Measurements from ENCODE around the gene C2CD2. TPM values are rescaled to one million over a fixed set of nuclear protein-coding genes. Genes with fewer than 3 reads are reported as not detected.

Gene C2CD2
- total RNA-seq, 1 experiment from 2014 or later: 13.6 TPM

DNA sequence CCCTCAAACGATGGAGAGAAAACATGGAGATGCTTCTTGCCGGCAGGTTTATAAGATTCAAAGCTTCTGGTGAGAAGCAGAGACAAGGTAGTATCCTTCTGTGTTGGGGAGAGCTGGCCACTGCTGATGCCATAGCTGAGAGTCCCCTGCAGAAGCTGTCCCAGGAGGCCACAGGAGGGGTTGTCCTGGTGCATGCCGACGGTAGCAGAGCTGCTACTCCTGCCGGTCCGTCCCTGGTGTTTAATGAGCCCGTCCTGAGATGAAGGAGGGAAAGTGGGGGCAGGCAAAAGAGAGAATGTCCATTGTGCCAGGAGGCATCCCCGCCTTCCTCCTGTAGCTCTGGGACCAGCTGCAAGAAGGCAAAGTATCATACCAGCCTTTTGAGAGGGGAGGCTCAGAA, 10.4 kb upstream of the C2CD2 start:
- no TSS peak for BruUV-seq (replicated peaks)
- H3K9me3 Mint-ChIP-seq (ENCODE audit: low read depth, unreplicated experiment): no peaks in the 10 kb centered on the region
- TF ChIP-seq, protein P1, sequence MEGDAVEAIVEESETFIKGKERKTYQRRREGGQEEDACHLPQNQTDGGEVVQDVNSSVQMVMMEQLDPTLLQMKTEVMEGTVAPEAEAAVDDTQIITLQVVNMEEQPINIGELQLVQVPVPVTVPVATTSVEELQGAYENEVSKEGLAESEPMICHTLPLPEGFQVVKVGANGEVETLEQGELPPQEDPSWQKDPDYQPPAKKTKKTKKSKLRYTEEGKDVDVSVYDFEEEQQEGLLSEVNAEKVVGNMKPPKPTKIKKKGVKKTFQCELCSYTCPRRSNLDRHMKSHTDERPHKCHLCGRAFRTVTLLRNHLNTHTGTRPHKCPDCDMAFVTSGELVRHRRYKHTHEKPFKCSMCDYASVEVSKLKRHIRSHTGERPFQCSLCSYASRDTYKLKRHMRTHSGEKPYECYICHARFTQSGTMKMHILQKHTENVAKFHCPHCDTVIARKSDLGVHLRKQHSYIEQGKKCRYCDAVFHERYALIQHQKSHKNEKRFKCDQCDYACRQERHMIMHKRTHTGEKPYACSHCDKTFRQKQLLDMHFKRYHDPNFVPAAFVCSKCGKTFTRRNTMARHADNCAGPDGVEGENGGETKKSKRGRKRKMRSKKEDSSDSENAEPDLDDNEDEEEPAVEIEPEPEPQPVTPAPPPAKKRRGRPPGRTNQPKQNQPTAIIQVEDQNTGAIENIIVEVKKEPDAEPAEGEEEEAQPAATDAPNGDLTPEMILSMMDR (IDR thresholded peaks at IDR 0.05; ENCODE audit: unreplicated experiment): no peak
- CTCF ChIA-PET: interaction anchor here (0.6 kb wide), 1 partner anchor 53 kb away, joined by 4 read pairs; no protein-coding TSS in a partner anchor
- peaks cover 6% of the 10 kb centered on the region for H3K36me3 Mint-ChIP-seq (ENCODE audit: insufficient read depth, unreplicated experiment)
- intact Hi-C loops (cut with micrococcal nuclease; ENCODE audit: unreplicated experiment): no loop called here
- DNase-seq: no peak
- peaks cover 20% of the 10 kb centered on the region for H3K27me3 Mint-ChIP-seq (ENCODE audit: unreplicated experiment)
- no peak overlapping the region for H3K27ac Mint-ChIP-seq (ENCODE audit: unreplicated experiment)
- H3K4me3 Mint-ChIP-seq (ENCODE audit: low read depth, unreplicated experiment): no peak overlapping the region
- H3K4me1 Mint-ChIP-seq (ENCODE audit: low read depth, unreplicated experiment): no peaks in the 10 kb centered on the region

DNA sequence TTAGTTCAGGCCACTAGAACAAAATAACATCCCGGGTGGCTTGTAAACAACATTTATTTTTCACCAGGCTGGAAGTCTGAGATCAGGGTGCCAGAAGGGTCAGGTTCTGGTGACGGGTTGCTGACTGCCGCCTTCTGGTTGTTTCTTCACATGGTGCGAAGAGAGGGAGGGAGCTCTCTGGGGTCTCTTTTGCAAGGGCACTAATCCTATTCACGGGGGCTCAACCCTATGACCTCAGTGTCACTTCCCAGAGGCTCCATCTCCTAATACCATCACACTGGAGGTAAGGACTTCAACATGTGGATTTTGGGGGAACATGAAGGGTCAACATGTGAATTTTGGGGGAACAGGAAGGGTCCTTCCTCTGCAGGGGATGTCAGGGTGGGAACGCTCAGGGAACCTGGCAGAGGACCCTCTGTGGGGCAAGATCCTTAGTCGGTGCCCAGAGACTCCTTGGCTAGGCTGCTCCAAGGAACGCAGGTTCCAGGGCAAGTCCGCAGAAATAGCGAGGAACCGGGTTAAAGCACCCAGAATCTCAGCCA, 8.7 kb upstream of the C2CD2 start:
- TF ChIP-seq, protein P1 (IDR thresholded peaks at IDR 0.05; ENCODE audit: unreplicated experiment): no peak
- no TSS peak for BruUV-seq (replicated peaks)
- Mint-ChIP-seq H3K27me3 (ENCODE audit: unreplicated experiment) (peaks cover 20% of the 10 kb centered on the region), H3K27ac (ENCODE audit: unreplicated experiment) (no peak overlapping the region), H3K9me3 (ENCODE audit: low read depth, unreplicated experiment) (no peaks in the 10 kb centered on the region), H3K4me3 (ENCODE audit: low read depth, unreplicated experiment) (no peak overlapping the region), H3K4me1 (ENCODE audit: low read depth, unreplicated experiment) (peaks cover 5% of the 10 kb centered on the region), H3K36me3 (ENCODE audit: insufficient read depth, unreplicated experiment) (peaks cover 6% of the 10 kb centered on the region)
- intact Hi-C loops (cut with micrococcal nuclease; ENCODE audit: unreplicated experiment): no loop called here
- no peak for DNase-seq
- CTCF ChIA-PET: no interaction called here

DNA sequence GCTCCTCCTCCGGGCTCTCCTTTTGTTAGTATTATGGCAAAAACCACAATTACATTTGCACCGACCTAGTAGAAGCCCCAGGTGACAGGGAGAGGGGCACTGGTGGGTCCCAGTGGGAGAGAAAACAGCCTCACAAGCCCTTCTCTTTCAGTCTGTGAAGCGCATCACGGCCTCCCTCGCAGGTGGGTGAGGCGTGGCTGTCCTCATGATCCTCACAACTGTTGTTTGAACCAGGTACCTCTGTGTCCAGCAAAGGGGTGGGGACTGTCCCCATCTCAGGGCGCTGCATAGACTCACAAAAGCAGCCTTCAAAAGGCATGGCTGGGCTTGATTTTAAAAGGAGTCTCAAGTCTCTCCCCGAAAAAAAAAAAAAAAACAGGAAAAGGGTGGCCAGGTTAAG, 7.9 kb upstream of the C2CD2 start:
- Mint-ChIP-seq H3K27ac (ENCODE audit: unreplicated experiment) (no peak overlapping the region), H3K27me3 (ENCODE audit: unreplicated experiment) (peaks cover 20% of the 10 kb centered on the region), H3K9me3 (ENCODE audit: low read depth, unreplicated experiment) (no peaks in the 10 kb centered on the region), H3K36me3 (ENCODE audit: insufficient read depth, unreplicated experiment) (peaks cover 6% of the 10 kb centered on the region), H3K4me3 (ENCODE audit: low read depth, unreplicated experiment) (no peak overlapping the region), H3K4me1 (ENCODE audit: low read depth, unreplicated experiment) (peaks cover 12% of the 10 kb centered on the region)
- DNase-seq: no peak
- intact Hi-C loops (cut with micrococcal nuclease; ENCODE audit: unreplicated experiment): no loop called here
- TF ChIP-seq, protein P1 (IDR thresholded peaks at IDR 0.05; ENCODE audit: unreplicated experiment): no peak
- CTCF ChIA-PET: no interaction called here
- BruUV-seq (replicated peaks): no TSS peak

DNA sequence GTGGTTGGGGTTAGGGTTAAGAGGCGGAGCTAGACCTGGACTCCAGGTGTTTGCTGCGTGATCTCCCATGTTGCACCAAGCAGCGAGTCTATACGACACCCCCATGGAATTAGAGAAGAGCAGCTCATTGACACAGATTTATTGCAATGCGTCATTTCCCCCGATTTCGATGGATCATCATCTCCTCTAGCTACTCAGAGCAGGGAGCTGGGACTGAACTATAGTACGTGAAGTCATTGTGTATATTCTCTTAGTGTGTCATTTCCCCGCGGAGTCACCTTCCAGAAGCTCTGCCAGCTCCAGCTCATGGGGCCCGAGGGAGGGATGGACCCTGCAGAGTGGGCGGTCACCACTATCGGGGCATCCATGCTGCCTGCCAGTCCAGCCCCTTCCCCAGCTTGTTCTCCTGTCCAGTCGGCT, 7.5 kb upstream of the C2CD2 start:
- Mint-ChIP-seq H3K4me3 (ENCODE audit: low read depth, unreplicated experiment) (no peak overlapping the region), H3K27ac (ENCODE audit: unreplicated experiment) (no peak overlapping the region), H3K27me3 (ENCODE audit: unreplicated experiment) (peaks cover 19% of the 10 kb centered on the region), H3K4me1 (ENCODE audit: low read depth, unreplicated experiment) (peaks cover 13% of the 10 kb centered on the region), H3K36me3 (ENCODE audit: insufficient read depth, unreplicated experiment) (peaks cover 6% of the 10 kb centered on the region), H3K9me3 (ENCODE audit: low read depth, unreplicated experiment) (no peaks in the 10 kb centered on the region)
- intact Hi-C loops (cut with micrococcal nuclease; ENCODE audit: unreplicated experiment): no loop called here
- TF ChIP-seq, protein P1 (IDR thresholded peaks at IDR 0.05; ENCODE audit: unreplicated experiment): no peak
- BruUV-seq (replicated peaks): no TSS peak
- no peak for DNase-seq
- CTCF ChIA-PET: no interaction called here

All from Calu3 (cell line).